ENCODE data around the gene BRSK2.

BRSK2 gene

GRCh38 chr11:1478544-1478943 is 88.8 kb downstream of the BRSK2 start:
- no peak for DNase-seq
- H3K36me3 ChIP-seq (ENCODE audit: control insufficient read depth, insufficient read depth, low read length): no peaks in the 10 kb centered on the region
- H3K4me3 ChIP-seq (ENCODE audit: low read length): no peak overlapping the region
- H3K23ac ChIP-seq (ENCODE audit: low read length): no peak overlapping the region
- no peak overlapping the region for H3K56ac ChIP-seq (ENCODE audit: low read length)
- no peak overlapping the region for H3K18ac ChIP-seq (ENCODE audit: low read length)
- no peaks in the 10 kb centered on the region for H3K27me3 ChIP-seq (ENCODE audit: insufficient read depth, low read length, poor library complexity)
- H3K9ac ChIP-seq (ENCODE audit: low read length): no peak overlapping the region
- H2BK120ac ChIP-seq (ENCODE audit: low read depth, low read length): no peak overlapping the region
- no peak overlapping the region for H4K8ac ChIP-seq (ENCODE audit: low read depth, low read length)
- no peaks in the 10 kb centered on the region for H3K4me1 ChIP-seq (ENCODE audit: control insufficient read depth, low read depth, low read length)
- H3K27ac ChIP-seq (ENCODE audit: low read depth, low read length): no peak overlapping the region
- no peaks in the 10 kb centered on the region for H3K79me1 ChIP-seq (ENCODE audit: low read length)
- no peaks in the 10 kb centered on the region for H3K79me2 ChIP-seq (ENCODE audit: control insufficient read depth, insufficient read depth, low read length)
- no peak overlapping the region for H3K4ac ChIP-seq (ENCODE audit: low read depth, low read length)
- H2AK5ac ChIP-seq (ENCODE audit: low read length): no peak overlapping the region
- no peak overlapping the region for H4K5ac ChIP-seq (ENCODE audit: low read length)
- no CpG with 5 or more reads among the region's 9 CpGs for WGBS (ENCODE audit: extremely low coverage, insufficient coverage, low lambda C conversion rate)
- no peak overlapping the region for H2BK5ac ChIP-seq (ENCODE audit: low read length)
- no peak overlapping the region for H2BK15ac ChIP-seq (replicated peaks; ENCODE audit: low read depth)
- no peak overlapping the region for H3K4me2 ChIP-seq (ENCODE audit: low read length)

DNA sequence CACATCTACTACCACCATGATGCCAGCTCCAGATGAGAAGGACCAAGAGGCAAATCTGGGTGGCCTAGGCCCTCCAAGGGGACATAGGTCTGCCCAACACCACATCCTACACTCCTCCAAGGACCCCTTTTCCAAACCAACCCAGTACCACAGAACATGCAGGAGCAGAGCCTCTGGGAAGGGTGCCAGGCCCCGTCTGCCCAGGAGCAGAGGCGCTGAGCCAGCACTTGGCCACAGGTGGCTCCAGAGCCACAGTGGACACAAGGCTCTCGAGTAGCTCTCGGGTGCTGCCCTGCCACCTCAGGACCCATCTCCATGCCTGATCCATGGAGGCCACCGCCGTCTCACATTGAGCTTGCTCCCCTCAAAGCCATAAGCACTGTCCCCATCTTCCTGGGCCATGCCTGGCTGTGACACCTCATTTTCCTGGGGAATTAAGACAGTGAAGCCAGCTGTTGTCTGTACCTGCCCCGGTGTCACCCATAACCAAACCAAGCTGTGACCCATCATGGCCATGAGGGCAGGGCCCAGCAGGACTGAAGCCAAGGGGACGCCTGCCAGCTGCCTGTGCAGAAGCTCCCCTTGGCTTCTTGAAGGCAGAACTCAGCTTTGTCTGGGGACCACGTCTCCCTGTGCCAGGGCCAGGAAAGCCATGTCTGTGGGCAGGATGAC is 89.4 kb downstream of the BRSK2 start:
- H3K27ac ChIP-seq (ENCODE audit: low read depth, low read length): no peak overlapping the region
- no peak overlapping the region for H2BK15ac ChIP-seq (replicated peaks; ENCODE audit: low read depth)
- H3K56ac ChIP-seq (ENCODE audit: low read length): no peak overlapping the region
- H2BK5ac ChIP-seq (ENCODE audit: low read length): no peak overlapping the region
- no peak overlapping the region for H3K23ac ChIP-seq (ENCODE audit: low read length)
- H3K4me3 ChIP-seq (ENCODE audit: low read length): no peak overlapping the region
- no peak overlapping the region for H3K4ac ChIP-seq (ENCODE audit: low read depth, low read length)
- no peaks in the 10 kb centered on the region for H3K79me1 ChIP-seq (ENCODE audit: low read length)
- no peaks in the 10 kb centered on the region for H3K79me2 ChIP-seq (ENCODE audit: control insufficient read depth, insufficient read depth, low read length)
- H3K18ac ChIP-seq (ENCODE audit: low read length): no peak overlapping the region
- no peaks in the 10 kb centered on the region for H3K4me1 ChIP-seq (ENCODE audit: control insufficient read depth, low read depth, low read length)
- WGBS (ENCODE audit: extremely low coverage, insufficient coverage, low lambda C conversion rate): no CpG with 5 or more reads among the region's 9 CpGs
- H2BK120ac ChIP-seq (ENCODE audit: low read depth, low read length): no peak overlapping the region
- no peaks in the 10 kb centered on the region for H3K27me3 ChIP-seq (ENCODE audit: insufficient read depth, low read length, poor library complexity)
- H3K4me2 ChIP-seq (ENCODE audit: low read length): no peak overlapping the region
- no peak overlapping the region for H3K9ac ChIP-seq (ENCODE audit: low read length)
- no peak overlapping the region for H4K8ac ChIP-seq (ENCODE audit: low read depth, low read length)
- no peak for DNase-seq
- no peak overlapping the region for H4K5ac ChIP-seq (ENCODE audit: low read length)
- H3K36me3 ChIP-seq (ENCODE audit: control insufficient read depth, insufficient read depth, low read length): no peaks in the 10 kb centered on the region
- H2AK5ac ChIP-seq (ENCODE audit: low read length): no peak overlapping the region

DNA sequence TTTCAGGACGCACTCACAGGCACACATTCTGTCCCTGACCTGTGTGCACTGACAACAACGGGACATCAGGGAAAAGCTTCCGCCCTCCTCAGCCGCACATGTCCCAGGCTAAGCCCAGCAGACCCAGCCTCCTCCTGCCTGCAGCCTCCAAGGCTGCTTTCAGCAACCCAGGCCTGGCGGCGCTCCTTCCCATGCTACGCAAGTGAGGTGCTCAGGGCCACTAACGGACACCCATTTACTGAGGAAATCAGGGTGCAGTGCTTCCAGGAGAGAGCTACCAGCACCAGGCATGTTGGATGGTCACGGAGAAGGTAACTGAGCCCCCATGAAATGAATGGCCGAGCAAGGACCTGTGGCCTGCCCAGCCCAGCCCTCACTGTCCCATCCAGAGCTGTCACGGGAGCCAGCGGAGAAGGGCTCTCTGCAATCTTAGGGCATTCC is 90.0 kb downstream of the BRSK2 start:
- Histone ChIP-seq H2BK120ac (ENCODE audit: low read depth, low read length) (no peak overlapping the region), H3K23ac (ENCODE audit: low read length) (no peak overlapping the region), H2AK5ac (ENCODE audit: low read length) (no peak overlapping the region), H3K27ac (ENCODE audit: low read depth, low read length) (no peak overlapping the region), H3K18ac (ENCODE audit: low read length) (no peak overlapping the region), H3K36me3 (ENCODE audit: control insufficient read depth, insufficient read depth, low read length) (no peaks in the 10 kb centered on the region), H3K79me1 (ENCODE audit: low read length) (no peaks in the 10 kb centered on the region), H3K4me2 (ENCODE audit: low read length) (no peak overlapping the region), H2BK5ac (ENCODE audit: low read length) (no peak overlapping the region), H3K4me3 (ENCODE audit: low read length) (no peak overlapping the region), H3K4me1 (ENCODE audit: control insufficient read depth, low read depth, low read length) (no peaks in the 10 kb centered on the region), H4K8ac (ENCODE audit: low read depth, low read length) (no peak overlapping the region), H2BK15ac (replicated peaks; ENCODE audit: low read depth) (no peak overlapping the region), H3K79me2 (ENCODE audit: control insufficient read depth, insufficient read depth, low read length) (no peaks in the 10 kb centered on the region), H3K9ac (ENCODE audit: low read length) (no peak overlapping the region), H3K27me3 (ENCODE audit: insufficient read depth, low read length, poor library complexity) (no peaks in the 10 kb centered on the region), H3K56ac (ENCODE audit: low read length) (no peak overlapping the region), H3K4ac (ENCODE audit: low read depth, low read length) (no peak overlapping the region), H4K5ac (ENCODE audit: low read length) (no peak overlapping the region)
- no peak for DNase-seq
- no CpG with 5 or more reads among the region's 12 CpGs for WGBS (ENCODE audit: extremely low coverage, insufficient coverage, low lambda C conversion rate)

DNA sequence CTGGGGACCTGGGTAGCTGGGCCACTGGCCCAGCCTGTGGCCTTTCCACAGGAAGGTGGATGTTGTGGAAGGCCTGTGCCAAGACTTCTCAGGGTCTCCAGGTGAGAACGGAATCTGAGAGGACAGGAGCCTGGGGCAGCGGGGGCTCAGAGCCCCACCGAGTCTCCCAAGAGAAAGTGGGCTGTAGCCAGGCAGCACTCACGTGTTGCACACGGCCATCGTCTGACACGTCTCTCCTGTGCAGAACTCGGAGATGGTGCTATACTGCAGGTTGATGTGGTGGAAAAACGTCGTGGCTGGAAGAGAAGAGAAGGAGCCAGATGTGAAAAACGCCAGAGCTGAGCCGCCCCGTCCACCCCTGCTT is 90.4 kb downstream of the BRSK2 start:
- no peak overlapping the region for H2BK5ac ChIP-seq (ENCODE audit: low read length)
- no peak overlapping the region for H2BK120ac ChIP-seq (ENCODE audit: low read depth, low read length)
- no peak overlapping the region for H4K5ac ChIP-seq (ENCODE audit: low read length)
- no peaks in the 10 kb centered on the region for H3K79me1 ChIP-seq (ENCODE audit: low read length)
- H3K4me3 ChIP-seq (ENCODE audit: low read length): no peak overlapping the region
- no peak overlapping the region for H4K8ac ChIP-seq (ENCODE audit: low read depth, low read length)
- DNase-seq: no peak
- no peak overlapping the region for H2AK5ac ChIP-seq (ENCODE audit: low read length)
- no peak overlapping the region for H2BK15ac ChIP-seq (replicated peaks; ENCODE audit: low read depth)
- H3K4me2 ChIP-seq (ENCODE audit: low read length): no peak overlapping the region
- H3K79me2 ChIP-seq (ENCODE audit: control insufficient read depth, insufficient read depth, low read length): no peaks in the 10 kb centered on the region
- H3K27ac ChIP-seq (ENCODE audit: low read depth, low read length): no peak overlapping the region
- H3K56ac ChIP-seq (ENCODE audit: low read length): no peak overlapping the region
- no peak overlapping the region for H3K23ac ChIP-seq (ENCODE audit: low read length)
- H3K18ac ChIP-seq (ENCODE audit: low read length): no peak overlapping the region
- no peaks in the 10 kb centered on the region for H3K4me1 ChIP-seq (ENCODE audit: control insufficient read depth, low read depth, low read length)
- WGBS (ENCODE audit: extremely low coverage, insufficient coverage, low lambda C conversion rate): no CpG with 5 or more reads among the region's 13 CpGs
- H3K4ac ChIP-seq (ENCODE audit: low read depth, low read length): no peak overlapping the region
- H3K27me3 ChIP-seq (ENCODE audit: insufficient read depth, low read length, poor library complexity): no peaks in the 10 kb centered on the region
- no peaks in the 10 kb centered on the region for H3K36me3 ChIP-seq (ENCODE audit: control insufficient read depth, insufficient read depth, low read length)
- no peak overlapping the region for H3K9ac ChIP-seq (ENCODE audit: low read length)

GRCh38 chr11:1480555-1481482 is 91.1 kb downstream of the BRSK2 start:
- Histone ChIP-seq H3K4me2 (ENCODE audit: low read length) (no peak overlapping the region), H3K79me2 (ENCODE audit: control insufficient read depth, insufficient read depth, low read length) (no peaks in the 10 kb centered on the region), H3K79me1 (ENCODE audit: low read length) (no peaks in the 10 kb centered on the region), H3K4ac (ENCODE audit: low read depth, low read length) (no peak overlapping the region), H3K27me3 (ENCODE audit: insufficient read depth, low read length, poor library complexity) (no peaks in the 10 kb centered on the region), H2BK5ac (ENCODE audit: low read length) (no peak overlapping the region), H2AK5ac (ENCODE audit: low read length) (no peak overlapping the region), H3K36me3 (ENCODE audit: control insufficient read depth, insufficient read depth, low read length) (no peaks in the 10 kb centered on the region), H3K56ac (ENCODE audit: low read length) (no peak overlapping the region), H4K5ac (ENCODE audit: low read length) (no peak overlapping the region), H3K4me1 (ENCODE audit: control insufficient read depth, low read depth, low read length) (no peaks in the 10 kb centered on the region), H3K4me3 (ENCODE audit: low read length) (no peak overlapping the region), H3K23ac (ENCODE audit: low read length) (no peak overlapping the region), H4K8ac (ENCODE audit: low read depth, low read length) (no peak overlapping the region), H3K18ac (ENCODE audit: low read length) (no peak overlapping the region), H3K9ac (ENCODE audit: low read length) (no peak overlapping the region), H2BK15ac (replicated peaks; ENCODE audit: low read depth) (no peak overlapping the region), H2BK120ac (ENCODE audit: low read depth, low read length) (no peak overlapping the region), H3K27ac (ENCODE audit: low read depth, low read length) (no peak overlapping the region)
- DNase-seq: no peak
- WGBS (ENCODE audit: extremely low coverage, insufficient coverage, low lambda C conversion rate): no CpG with 5 or more reads among the region's 36 CpGs

Data from mesendoderm (in vitro differentiated cells).